Large intestine (tissue), 12 donors: Measurements from ENCODE around the gene BUB1B. TPM values are rescaled to one million over a fixed set of nuclear protein-coding genes. Genes with fewer than 3 reads are reported as not detected.
"Not testable (repeated sequence)": the region's sequence is repeated elsewhere in the genome, so short reads cannot be mapped to it uniquely, and the experiment has no call there.

Experiments used
- DNase-seq, 2 donors: peaks; one replicate each; pipeline versions ENCODE4 v3.0.0 to v3.0.0-alpha.2; 2013
- H3K27ac ChIP-seq: one replicate; pipeline ENCODE4 v1.5.1; 2013; ENCODE audit warnings: low read length
- H3K27me3 ChIP-seq: 2 replicates; pipeline ENCODE4 v1.6.1; 2013; ENCODE audit warnings: low read length; ENCODE audit not compliant: control insufficient read depth, insufficient read depth
- H3K36me3 ChIP-seq: 2 replicates; pipeline ENCODE4 v1.6.1; 2013; ENCODE audit warnings: low read length; ENCODE audit not compliant: control insufficient read depth, insufficient read depth
- H3K4me1 ChIP-seq: one replicate; pipeline ENCODE4 v1.6.1; 2013; ENCODE audit warnings: low read length; ENCODE audit not compliant: control insufficient read depth, insufficient read depth
- H3K4me3 ChIP-seq: one replicate; pipeline ENCODE4 v1.5.1; 2013; ENCODE audit warnings: low read length
- H3K9me3 ChIP-seq: one replicate; pipeline ENCODE4 v1.6.1; 2013; ENCODE audit warnings: mild to moderate bottlenecking, low read depth, low read length, moderate library complexity; ENCODE audit not compliant: control insufficient read depth
- WGBS: methylation state at CpG from one replicate; pipeline ENCODE4 v1.1.5; 2013; ENCODE audit warnings: low lambda C conversion rate; ENCODE audit not compliant: insufficient coverage; 5-methylcytosine and 5-hydroxymethylcytosine counted together
- long read RNA-seq, 11 donors: transcript quantifications; one replicate each; lab custom pipeline, GENCODE V29; 2026
- polyA plus RNA-seq: library from polyadenylated mRNA; unstranded; fragments of 120-200 nt; gene quantifications from one replicate; pipeline ENCODE4 v1.2.1, GENCODE V29; 2013

The BUB1B gene
- polyA plus RNA-seq = 12.8 TPM
- long read RNA-seq, donor 1, partial matches to known transcripts = 0 of 1 reads
- long read RNA-seq, donor 1, other reads (novel, unspliced or antisense) = 0 of 1 reads
- long read RNA-seq, donor 2 = 0 reads
- long read RNA-seq, donor 3 = 0 reads
- long read RNA-seq, donor 4 = 0 reads
- long read RNA-seq, donor 5, partial matches to known transcripts = 0 of 2 reads
- long read RNA-seq, donor 5, other reads (novel, unspliced or antisense) = 0 of 2 reads
- long read RNA-seq, donor 6, partial matches to known transcripts = 0 of 2 reads
- long read RNA-seq, donor 6, other reads (novel, unspliced or antisense) = 0 of 2 reads
- long read RNA-seq, donor 7, partial matches to known transcripts = 0 of 1 reads
- long read RNA-seq, donor 7, other reads (novel, unspliced or antisense) = 0 of 1 reads
- long read RNA-seq, donor 8, partial matches to known transcripts = 5 of 6 reads
- long read RNA-seq, donor 8, other reads (novel, unspliced or antisense) = 0 of 6 reads
- long read RNA-seq, donor 9 = 0 reads
- long read RNA-seq, donor 10 = 0 reads
- long read RNA-seq, donor 11, partial matches to known transcripts = 0 of 1 reads
- long read RNA-seq, donor 11, other reads (novel, unspliced or antisense) = 0 of 1 reads

GRCh38 chr15:40160689-40161688 is at the start of gene BUB1B:
Gene BUB1B (plus strand): TSS chr15:40161069. CDS start chr15:40161221, 152 bp downstream.
- Histone ChIP-seq H3K36me3 (no peaks in the 10 kb centered on the region), H3K9me3 (no peaks in the 10 kb centered on the region), H3K27me3 (no peaks in the 10 kb centered on the region), H3K4me3 (peak within 1 kb of the TSS; percentile 74), H3K4me1 (peaks cover 5% of the 10 kb centered on the region), H3K27ac (no peak within 1 kb of the TSS)
- 0% methylated on average over 4 of the region's 54 CpGs for WGBS
- peak; percentile 92 to 94 for DNase-seq

- H3K27me3 ChIP-seq = no peaks in the 10 kb centered on the region
- DNase-seq = no peak
- peaks cover 11% of the 10 kb centered on the region for H3K4me1 ChIP-seq
- no peak overlapping the region for H3K27ac ChIP-seq
- no peaks in the 10 kb centered on the region for H3K36me3 ChIP-seq
- H3K4me3 ChIP-seq = no peak overlapping the region
- WGBS = no CpG with 5 or more reads among the region's 2 CpGs
- H3K9me3 ChIP-seq = no peaks in the 10 kb centered on the region
Measured at GRCh38 chr15:40111888-40112287, 49.0 kb upstream of the BUB1B start.

- no peak overlapping the region for H3K4me3 ChIP-seq
- H3K36me3 ChIP-seq = no peaks in the 10 kb centered on the region
- no peak for DNase-seq
- peaks cover 2% of the 10 kb centered on the region for H3K4me1 ChIP-seq
- no peaks in the 10 kb centered on the region for H3K9me3 ChIP-seq
- WGBS = no CpG with 5 or more reads among the region's 24 CpGs
- H3K27ac ChIP-seq = no peak overlapping the region
- H3K27me3 ChIP-seq = no peaks in the 10 kb centered on the region
Measured at GRCh38 chr15:40112789-40113188, 48.1 kb upstream of the BUB1B start.

GRCh38 chr15:40114218-40114617 is 46.7 kb upstream of the BUB1B start:
- no peak for DNase-seq
- WGBS = no CpG with 5 or more reads among the region's 2 CpGs

GRCh38 chr15:40115106-40115505 is 45.8 kb upstream of the BUB1B start:
- not testable (repeated sequence) for H3K4me3 ChIP-seq, H3K9me3 ChIP-seq, DNase-seq, H3K27ac ChIP-seq, H3K4me1 ChIP-seq, H3K27me3 ChIP-seq, H3K36me3 ChIP-seq
- no CpG with 5 or more reads among the region's 14 CpGs for WGBS

More at GRCh38 chr15:40114218-40114617, 46.7 kb upstream of the BUB1B start:
- no peak overlapping the region for H3K27ac ChIP-seq
- no peaks in the 10 kb centered on the region for H3K9me3 ChIP-seq
- H3K4me3 ChIP-seq = no peak overlapping the region
- no peaks in the 10 kb centered on the region for H3K4me1 ChIP-seq
- no peaks in the 10 kb centered on the region for H3K36me3 ChIP-seq
- H3K27me3 ChIP-seq = no peaks in the 10 kb centered on the region

- no peaks in the 10 kb centered on the region for H3K4me1 ChIP-seq
- no peak overlapping the region for H3K4me3 ChIP-seq
- no CpG with 5 or more reads among the region's 8 CpGs for WGBS
- no peaks in the 10 kb centered on the region for H3K27me3 ChIP-seq
- no peaks in the 10 kb centered on the region for H3K9me3 ChIP-seq
- H3K36me3 ChIP-seq = no peaks in the 10 kb centered on the region
- H3K27ac ChIP-seq = no peak overlapping the region
- no peak for DNase-seq
Measured at GRCh38 chr15:40115670-40116093, 45.2 kb upstream of the BUB1B start.

- Histone ChIP-seq H3K4me1 (no peaks in the 10 kb centered on the region), H3K9me3 (no peaks in the 10 kb centered on the region), H3K27me3 (no peaks in the 10 kb centered on the region), H3K36me3 (no peaks in the 10 kb centered on the region), H3K27ac (no peak overlapping the region), H3K4me3 (no peak overlapping the region)
- DNase-seq = no peak
- no CpG with 5 or more reads among the region's 3 CpGs for WGBS
Measured at GRCh38 chr15:40118473-40118872, 42.4 kb upstream of the BUB1B start.

- no peaks in the 10 kb centered on the region for H3K4me1 ChIP-seq
- H3K9me3 ChIP-seq = no peaks in the 10 kb centered on the region
- no peak for DNase-seq
- H3K27ac ChIP-seq = no peak overlapping the region
- no peaks in the 10 kb centered on the region for H3K27me3 ChIP-seq
- H3K36me3 ChIP-seq = no peaks in the 10 kb centered on the region
- no peak overlapping the region for H3K4me3 ChIP-seq
- 75% methylated on average over 2 of the region's 6 CpGs for WGBS
Measured at GRCh38 chr15:40121911-40122638, 38.8 kb upstream of the BUB1B start.

GRCh38 chr15:40122989-40123388 is 37.9 kb upstream of the BUB1B start:
- H3K36me3 ChIP-seq, H3K4me3 ChIP-seq, H3K27ac ChIP-seq, DNase-seq, H3K4me1 ChIP-seq, H3K27me3 ChIP-seq, H3K9me3 ChIP-seq: not testable (repeated sequence)
- no CpG with 5 or more reads among the region's 1 CpG for WGBS
